Common myeloid progenitor, CD34-positive (primary cell): ENCODE measurements around the gene KAZN.

ENCODE experiments used
- CTCF ChIA-PET: fragments of 350-600 bp; sonication (Branson Sonifier 250); formaldehyde crosslinking; loops from one replicate; lab custom pipeline; 2021; ENCODE audit warnings: antibody characterized with exemption; lab: Charles Lee
- POLR2A ChIA-PET: fragments of 350-600 bp; sonication (Branson Sonifier 250); formaldehyde crosslinking; loops from one replicate; lab custom pipeline; 2021; ENCODE audit warnings: antibody characterized with exemption; lab: Charles Lee
- DNase-seq, 3 donors: peaks; one replicate each; pipeline versions ENCODE4 v3.0.0 to v3.0.0-alpha.2; 2013
- H3K27ac ChIP-seq, 2 experiments: 1 replicate in 1 of 2; 2 replicates in 1 of 2; pipeline ENCODE4 v1.7.0; 2013; ENCODE audit warnings: inconsistent platforms in 2 of 2, low read length in 2 of 2, mild to moderate bottlenecking in 2 of 2, low read depth in 1 of 2, moderate library complexity in 1 of 2; ENCODE audit not compliant: severe bottlenecking in 2 of 2, insufficient read depth in 1 of 2, poor library complexity in 1 of 2
- H3K27me3 ChIP-seq, 5 experiments: replicated peaks in 2 of 5; 1 replicate in 3 of 5; 2 replicates in 2 of 5; pipeline versions ENCODE4 v1.6.1 to v1.7.0; 2013; ENCODE audit warnings: low read length in 4 of 5, mild to moderate bottlenecking in 2 of 5, moderate library complexity in 2 of 5, inconsistent platforms in 1 of 5; ENCODE audit not compliant: insufficient read depth in 5 of 5, control insufficient read depth in 4 of 5
- H3K36me3 ChIP-seq, 4 experiments: 1 replicate in 2 of 4; 2 replicates in 2 of 4; pipeline versions ENCODE4 v1.6.1 to v1.7.0; 2013; ENCODE audit warnings: low read length in 3 of 4, control low read depth in 1 of 4, mild to moderate bottlenecking in 1 of 4; ENCODE audit not compliant: control insufficient read depth in 4 of 4, insufficient read depth in 4 of 4
- H3K4me1 ChIP-seq, 4 experiments: 1 replicate in 3 of 4; 2 replicates in 1 of 4; pipeline versions ENCODE4 v1.6.1 to v1.7.1; 2013; ENCODE audit warnings: low read length in 3 of 4, mild to moderate bottlenecking in 3 of 4, control low read depth in 1 of 4, inconsistent platforms in 1 of 4, moderate library complexity in 1 of 4; ENCODE audit not compliant: control insufficient read depth in 4 of 4, insufficient read depth in 4 of 4; ENCODE audit errors: control extremely low read depth in 1 of 4
- H3K4me3 ChIP-seq, 7 experiments: 1 replicate in 4 of 7; 2 replicates in 3 of 7; pipeline versions ENCODE4 v1.5.1 to v1.7.0; 2013; ENCODE audit warnings: mild to moderate bottlenecking in 7 of 7, low read length in 6 of 7, moderate library complexity in 6 of 7, inconsistent platforms in 2 of 7, low read depth in 2 of 7, control low read depth in 1 of 7; ENCODE audit not compliant: insufficient read depth in 4 of 7, control insufficient read depth in 1 of 7; ENCODE audit errors: extremely low read depth in 1 of 7
- H3K9me3 ChIP-seq, 5 experiments: 1 replicate in 4 of 5; 2 replicates in 1 of 5; pipeline versions ENCODE4 v1.6.1 to v1.7.1; 2013; ENCODE audit warnings: low read length in 4 of 5, mild to moderate bottlenecking in 2 of 5, inconsistent platforms in 1 of 5, low read depth in 1 of 5, moderate library complexity in 1 of 5; ENCODE audit not compliant: control insufficient read depth in 4 of 5, insufficient read depth in 2 of 5; ENCODE audit errors: control extremely low read depth in 1 of 5
- WGBS: methylation state at CpG from one replicate; pipeline ENCODE4 v1.1.5; 2013; ENCODE audit not compliant: insufficient coverage; 5-methylcytosine and 5-hydroxymethylcytosine counted together

Gene KAZN

DNA sequence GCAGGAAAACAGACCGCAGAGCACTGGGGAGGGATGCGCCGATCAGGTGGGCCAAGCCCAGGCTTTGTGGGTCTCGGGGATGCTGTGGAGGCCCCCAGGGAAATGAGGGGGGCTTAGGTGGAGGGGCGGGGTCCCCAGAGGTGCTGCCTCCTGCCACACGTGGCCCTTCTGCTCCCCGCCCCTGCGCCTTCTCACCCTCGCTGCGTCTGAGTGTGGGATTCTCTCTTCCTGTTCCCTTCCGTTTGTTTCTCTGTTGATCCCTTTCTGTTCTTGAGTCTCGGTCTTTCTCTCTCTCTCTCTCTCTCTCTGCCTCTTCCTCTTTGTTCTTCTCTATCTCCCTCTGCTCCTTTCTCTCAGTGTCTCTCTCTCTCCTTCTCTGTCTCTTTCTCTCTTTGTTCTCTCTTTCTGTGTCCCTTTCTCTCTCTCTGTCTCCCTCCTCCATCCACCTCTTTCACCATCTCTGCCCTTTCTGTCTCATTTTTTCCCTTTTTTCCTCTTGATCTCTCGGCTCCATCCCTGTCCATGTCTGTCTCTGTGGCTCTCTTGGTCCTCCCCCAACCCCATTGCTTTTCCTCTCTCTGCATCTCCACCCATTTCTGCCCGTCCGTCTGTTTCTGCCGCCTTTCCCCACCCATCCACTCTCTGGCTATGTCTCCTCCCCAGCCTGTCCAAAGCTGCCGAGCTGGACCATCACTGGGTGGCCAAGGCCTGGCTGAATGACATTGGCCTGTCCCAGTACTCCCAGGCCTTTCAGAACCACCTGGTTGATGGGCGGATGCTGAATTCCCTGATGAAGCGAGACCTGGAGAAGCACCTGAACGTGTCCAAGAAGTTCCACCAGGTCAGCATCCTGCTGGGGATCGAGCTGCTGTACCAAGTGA is 502.6 kb downstream of the KAZN start:
- POLR2A ChIA-PET = no interaction called here
- H3K27ac ChIP-seq = no peak overlapping the region
- WGBS = 48% methylated on average over 20 of the region's 21 CpGs
- H3K36me3 ChIP-seq = no peaks in the 10 kb centered on the region
- H3K4me3 ChIP-seq = peak overlapping the region in 1 of 7 experiments; percentile 17
- H3K9me3 ChIP-seq = peaks cover 0 to 6% (median 0%) of the 10 kb centered on the region in 5 experiments
- DNase-seq = peak in 1 of 3 donors; percentile 31
- CTCF ChIA-PET = interaction anchor here (1.5 to 1.8 kb wide), 3 partner anchors 26 to 34 kb away, joined by 4 to 6 read pairs (median 5); no protein-coding TSS in a partner anchor
- peaks cover 0 to 16% (median 0%) of the 10 kb centered on the region in 5 experiments for H3K27me3 ChIP-seq
- peaks cover 0 to 9% (median 8%) of the 10 kb centered on the region in 4 experiments for H3K4me1 ChIP-seq

DNA sequence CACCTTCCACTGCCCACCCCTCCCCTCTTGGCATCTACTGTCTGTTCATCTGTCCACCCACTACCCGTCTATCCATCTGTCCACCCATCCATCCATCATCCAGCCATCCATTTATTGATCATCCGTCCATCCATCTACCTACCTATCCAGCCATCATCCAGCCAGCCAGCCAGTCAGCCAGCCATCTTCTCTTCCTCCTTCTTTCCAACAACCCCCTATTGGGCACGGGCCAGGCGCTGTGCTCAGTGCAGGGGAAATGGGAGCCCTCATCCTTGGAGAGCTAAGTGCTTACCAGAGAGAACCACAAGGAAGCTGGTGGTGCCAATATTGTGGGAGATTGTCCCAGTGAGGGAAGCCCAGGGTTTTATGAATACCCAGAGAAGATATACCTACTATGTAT is 503.3 kb downstream of the KAZN start:
- ChIA-PET CTCF (interaction anchor here (0.6 kb wide), 1 partner anchor 32 kb away, joined by 3 read pairs; no protein-coding TSS in a partner anchor), POLR2A (no interaction called here)
- 90% methylated on average over 4 of the region's 4 CpGs for WGBS
- H3K4me1 ChIP-seq = peaks cover 0 to 15% (median 13%) of the 10 kb centered on the region in 4 experiments
- H3K9me3 ChIP-seq = peaks cover 0 to 6% (median 0%) of the 10 kb centered on the region in 5 experiments
- H3K27me3 ChIP-seq = peaks cover 0 to 16% (median 0%) of the 10 kb centered on the region in 5 experiments
- no peak overlapping the region for H3K27ac ChIP-seq
- no peak overlapping the region for H3K4me3 ChIP-seq
- DNase-seq = no peak
- no peaks in the 10 kb centered on the region for H3K36me3 ChIP-seq

DNA sequence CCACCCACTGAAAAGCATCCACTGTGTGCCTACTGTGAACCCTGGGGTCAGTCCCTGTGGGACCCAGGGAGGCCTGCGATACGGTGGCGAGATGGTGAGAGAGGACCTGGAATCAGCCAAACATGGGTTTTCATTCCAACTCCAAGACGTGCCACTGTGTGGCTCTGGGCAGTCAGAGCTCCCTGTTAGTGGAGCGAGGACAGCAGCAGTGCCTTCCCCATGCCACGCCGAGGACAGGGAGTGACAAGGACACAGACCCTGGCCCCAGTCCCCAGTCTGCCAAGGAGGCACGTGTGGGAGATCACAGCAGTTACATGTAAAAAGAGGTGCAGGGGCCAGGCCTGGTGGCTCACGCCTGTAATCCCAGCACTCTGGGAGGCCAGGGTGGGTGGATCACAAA is 504.2 kb downstream of the KAZN start:
- POLR2A ChIA-PET = no interaction called here
- Histone ChIP-seq H3K27me3 (peaks cover 0 to 16% (median 0%) of the 10 kb centered on the region in 5 experiments), H3K9me3 (peaks cover 0 to 6% (median 0%) of the 10 kb centered on the region in 5 experiments), H3K36me3 (no peaks in the 10 kb centered on the region), H3K27ac (no peak overlapping the region), H3K4me1 (peaks cover 0 to 19% (median 15%) of the 10 kb centered on the region in 4 experiments), H3K4me3 (no peak overlapping the region)
- CTCF ChIA-PET = no interaction called here
- DNase-seq = no peak
- WGBS = 96% methylated on average over 8 of the region's 9 CpGs

DNA sequence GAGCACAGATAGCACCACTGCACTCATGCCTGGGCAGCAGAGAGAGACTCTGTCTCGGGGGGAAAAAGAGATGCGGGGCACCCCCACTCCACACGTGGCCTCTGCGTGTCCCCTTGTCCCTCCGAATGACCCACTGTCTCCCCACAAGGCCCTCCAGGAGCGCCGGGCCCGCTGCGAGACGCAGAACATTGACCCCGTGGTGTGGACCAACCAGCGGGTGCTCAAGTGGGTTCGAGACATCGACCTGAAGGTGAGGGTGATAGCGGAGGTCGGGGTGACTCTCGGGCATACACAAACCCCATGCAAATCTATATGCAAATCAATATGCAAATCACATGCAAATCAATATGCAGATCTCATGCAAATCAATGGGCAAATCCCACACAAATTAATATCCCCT is 504.7 kb downstream of the KAZN start:
- peaks cover 0 to 16% (median 0%) of the 10 kb centered on the region in 5 experiments for H3K27me3 ChIP-seq
- DNase-seq = no peak
- WGBS = 99% methylated on average over 11 of the region's 17 CpGs
- peaks cover 0 to 6% (median 0%) of the 10 kb centered on the region in 5 experiments for H3K9me3 ChIP-seq
- no peak overlapping the region for H3K4me3 ChIP-seq
- H3K27ac ChIP-seq = no peak overlapping the region
- POLR2A ChIA-PET = no interaction called here
- H3K4me1 ChIP-seq = peaks cover 0 to 19% (median 15%) of the 10 kb centered on the region in 4 experiments
- CTCF ChIA-PET = no interaction called here
- no peaks in the 10 kb centered on the region for H3K36me3 ChIP-seq

DNA sequence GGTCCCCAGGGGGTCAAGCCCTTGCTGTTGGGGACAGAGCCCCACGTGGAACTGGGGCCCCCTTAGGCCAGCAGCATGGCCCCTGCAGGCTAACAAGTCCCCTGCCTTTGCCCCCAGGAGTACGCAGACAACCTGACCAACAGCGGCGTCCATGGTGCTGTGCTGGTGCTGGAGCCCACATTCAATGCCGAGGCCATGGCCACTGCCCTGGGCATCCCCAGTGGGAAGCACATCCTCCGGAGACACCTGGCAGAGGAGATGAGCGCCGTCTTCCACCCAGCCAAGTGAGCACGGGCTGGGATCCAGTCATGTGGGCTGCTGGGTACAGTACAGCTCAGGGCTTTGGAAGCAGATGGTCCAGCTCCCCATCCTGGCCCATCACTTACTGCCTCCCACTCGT is 505.4 kb downstream of the KAZN start:
- peaks cover 0 to 6% (median 0%) of the 10 kb centered on the region in 5 experiments for H3K9me3 ChIP-seq
- WGBS = 89% methylated on average over 9 of the region's 10 CpGs
- ChIA-PET POLR2A (no interaction called here), CTCF (interaction anchor here (1.2 to 1.3 kb wide), 2 partner anchors 17 to 39 kb away, joined by 4 read pairs; no protein-coding TSS in a partner anchor)
- H3K27ac ChIP-seq = no peak overlapping the region
- peaks cover 0 to 16% (median 0%) of the 10 kb centered on the region in 5 experiments for H3K27me3 ChIP-seq
- H3K36me3 ChIP-seq = no peaks in the 10 kb centered on the region
- no peak overlapping the region for H3K4me3 ChIP-seq
- H3K4me1 ChIP-seq = peaks cover 0 to 19% (median 15%) of the 10 kb centered on the region in 4 experiments
- DNase-seq = no peak

DNA sequence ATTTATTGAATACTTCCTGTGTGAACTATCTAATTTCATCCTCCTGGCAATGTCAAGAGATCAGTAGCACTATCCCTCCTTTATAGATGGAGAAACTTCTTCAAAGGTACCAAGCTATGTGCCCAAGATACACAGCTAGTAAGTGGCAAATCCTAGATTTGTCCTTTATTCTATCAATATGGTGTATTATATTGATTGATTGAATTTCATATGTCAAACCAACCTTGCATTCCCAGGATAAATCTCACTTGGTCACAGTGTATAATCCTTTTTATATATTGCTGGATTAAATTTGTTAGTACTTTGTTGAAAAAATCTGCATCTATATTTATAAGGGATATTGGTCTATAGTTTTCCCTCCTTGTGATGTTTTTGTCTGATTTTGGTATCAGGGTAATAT is 506.3 kb downstream of the KAZN start:
- no peak overlapping the region for H3K27ac ChIP-seq
- no peak overlapping the region for H3K4me3 ChIP-seq
- POLR2A ChIA-PET = no interaction called here
- peaks cover 0 to 6% (median 0%) of the 10 kb centered on the region in 5 experiments for H3K9me3 ChIP-seq
- no peaks in the 10 kb centered on the region for H3K36me3 ChIP-seq
- no peak for DNase-seq
- H3K27me3 ChIP-seq = peaks cover 0 to 16% (median 0%) of the 10 kb centered on the region in 5 experiments
- H3K4me1 ChIP-seq = peaks cover 0 to 19% (median 15%) of the 10 kb centered on the region in 4 experiments
- CTCF ChIA-PET = interaction anchor here (0.9 to 1.5 kb wide), 4 partner anchors 12 to 167 kb away, joined by 3 to 4 read pairs (median 4); no protein-coding TSS in a partner anchor
